ENCODE results near the gene RPL13. TPM values are rescaled to one million over a fixed set of nuclear protein-coding genes. Genes with fewer than 3 reads are reported as not detected.

The RPL13 gene
- total and polyA plus RNA-seq, 2 of the 13 experiments (the other 11 are each of a cell fraction or from before 2014, with no cell fraction given), result 2,988 to 4,411 TPM

- no peak for TF ChIP-seq SKIL (CRISPR knock-in tag; IDR thresholded peaks at IDR 0.05; ENCODE audit: borderline replicate concordance)
- no peak for TF ChIP-seq NFE2 (CRISPR knock-in tag; IDR thresholded peaks at IDR 0.05)
- TF ChIP-seq HNF4G (IDR thresholded peaks at IDR 0.05; ENCODE audit: borderline replicate concordance, low read depth, low read length), result no peak
- no peak for TF ChIP-seq HNF4G (CRISPR knock-in tag; IDR thresholded peaks at IDR 0.05; ENCODE audit: borderline replicate concordance, low read depth)
- no peak for TF ChIP-seq ZBTB33 (CRISPR knock-in tag; IDR thresholded peaks at IDR 0.05)
- TF ChIP-seq ZNF264 (CRISPR knock-in tag; IDR thresholded peaks at IDR 0.05), result 0 out of 2 replicates have a peak, but pooled peaks have one; percentile 26
- TF ChIP-seq KAT2B (IDR thresholded peaks at IDR 0.05; ENCODE audit: borderline replicate concordance, low read depth, low read length), result no peak
- no peak; the same call in 1 of the 2 replicates for TF ChIP-seq DNMT1 (CRISPR knock-in tag; IDR thresholded peaks at IDR 0.05)
- TF ChIP-seq TMF1 (CRISPR knock-in tag; IDR thresholded peaks at IDR 0.05; ENCODE audit: low read depth), result no peak
- 0 out of 2 replicates have a peak, but pooled peaks have one; percentile 21 for TF ChIP-seq HES4 (CRISPR knock-in tag; IDR thresholded peaks at IDR 0.05; ENCODE audit: borderline replicate concordance)
- TF ChIP-seq HMGXB3 (CRISPR knock-in tag; IDR thresholded peaks at IDR 0.05; ENCODE audit: borderline replicate concordance), result no peak
- TF ChIP-seq ZNF17 (CRISPR knock-in tag; IDR thresholded peaks at IDR 0.05), result no peak
- TF ChIP-seq ZNF781 (CRISPR knock-in tag; IDR thresholded peaks at IDR 0.05; ENCODE audit: borderline replicate concordance, not compliant biosample characterization), result no peak
- no peak for TF ChIP-seq MAX (IDR thresholded peaks at IDR 0.05)
- peak; percentile 23; the same call in 1 of the 2 replicates for TF ChIP-seq ZNF556 (CRISPR knock-in tag; IDR thresholded peaks at IDR 0.05; ENCODE audit: borderline replicate concordance)
- peak; percentile 97 for TF ChIP-seq AGO2 (optimal IDR thresholded peaks at IDR 0.05; ENCODE audit: low read depth, low read length)
- peak; percentile 95 for TF ChIP-seq ZNF740 (CRISPR knock-in tag; IDR thresholded peaks at IDR 0.05)
- no peak for TF ChIP-seq NFYC (CRISPR knock-in tag; IDR thresholded peaks at IDR 0.05)
- TF ChIP-seq ZNF720 (CRISPR knock-in tag; IDR thresholded peaks at IDR 0.05), result no peak
- no peak for TF ChIP-seq TBL1XR1 (IDR thresholded peaks at IDR 0.05; ENCODE audit: borderline replicate concordance, low read length, partially characterized antibody)
- TF ChIP-seq RARA (CRISPR knock-in tag; IDR thresholded peaks at IDR 0.05), result no peak
Observed at GRCh38 chr16:89564476-89565255, 4.2 kb downstream of the RPL13 start (continued).
